GM19463 (cell line): ENCODE results near the gene BCL11B.
"Not testable (repeated sequence)": the region's sequence is repeated elsewhere in the genome, so short reads cannot be mapped to it uniquely, and the experiment has no call there.

Experiments
- ATAC-seq: cut with Tn5 transposase; IDR thresholded peaks from one replicate; pipeline ENCODE4 v1.9.1; 2021; ENCODE audit warnings: mild to moderate bottlenecking, moderate library complexity; ENCODE audit not compliant: unreplicated experiment

The BCL11B gene

DNA sequence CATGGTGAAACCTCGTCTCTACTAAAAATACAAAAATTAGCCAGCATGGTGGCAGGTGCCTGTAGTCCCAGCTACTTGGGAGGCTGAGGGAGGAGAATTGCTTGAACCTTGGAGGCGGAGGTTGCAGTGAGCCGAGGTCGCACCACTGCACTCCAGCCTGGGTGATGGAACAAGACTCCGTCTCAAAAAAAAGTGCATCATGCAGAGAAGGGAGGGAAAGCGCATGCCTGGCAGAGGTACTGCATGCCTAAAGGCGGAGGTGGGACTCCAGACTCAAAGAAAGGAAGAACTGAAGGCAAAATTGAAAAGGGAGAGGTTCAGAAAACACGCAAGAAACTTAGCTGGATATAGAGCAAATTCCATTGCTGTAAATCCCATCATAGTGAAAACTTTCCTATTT lies 85.7 kb downstream of the BCL11B start:
- not testable (repeated sequence) for ATAC-seq

DNA sequence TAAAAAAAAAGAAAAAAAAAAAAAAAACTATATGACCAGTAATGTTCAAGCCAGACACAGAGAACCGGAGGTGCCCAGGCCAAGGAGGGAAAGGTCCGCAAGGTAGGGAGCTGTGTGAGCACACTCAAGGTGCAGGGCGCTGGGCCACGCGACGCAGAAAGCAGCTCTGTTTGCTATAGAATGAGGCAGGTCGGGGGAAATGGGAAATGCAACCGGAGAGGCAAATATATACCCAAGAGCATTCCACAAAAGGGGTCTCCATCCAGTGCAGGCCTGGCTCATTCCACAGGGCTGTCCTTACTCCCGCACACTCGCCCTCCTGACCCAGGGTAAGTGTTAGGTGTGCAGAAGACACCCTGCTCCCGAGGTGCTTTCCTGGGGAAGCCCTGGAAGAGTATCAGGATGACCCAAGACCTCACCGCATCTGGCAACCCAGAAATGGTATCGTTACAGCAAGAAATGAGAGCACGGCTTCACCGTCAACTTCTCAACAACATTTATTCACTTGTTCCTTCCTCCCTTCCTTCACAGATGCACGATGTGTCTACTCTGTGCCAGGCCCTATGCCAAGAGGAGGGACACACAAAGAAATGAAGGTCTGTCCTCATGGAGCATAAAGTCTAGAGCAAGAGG lies 86.4 kb downstream of the BCL11B start:
- ATAC-seq = no peak

DNA sequence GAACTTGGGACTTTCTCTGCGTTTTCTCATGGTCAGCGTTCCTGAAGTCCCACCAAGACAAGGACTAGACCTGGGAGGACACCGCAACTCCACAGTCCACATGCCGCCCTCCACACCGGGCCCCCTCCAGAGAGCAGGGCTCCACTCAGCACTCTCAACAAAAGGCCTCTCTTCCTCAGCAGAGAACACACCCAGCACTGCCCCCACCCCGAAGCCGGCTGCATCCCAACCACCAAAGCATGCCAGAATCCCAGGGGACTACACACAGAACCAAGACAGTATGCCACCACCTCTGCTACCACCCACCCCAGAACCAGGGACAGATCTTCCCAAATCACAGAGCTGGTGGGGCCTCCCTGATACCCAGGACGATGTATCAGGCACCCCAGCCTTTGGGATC lies 88.3 kb downstream of the BCL11B start:
- no peak for ATAC-seq

DNA sequence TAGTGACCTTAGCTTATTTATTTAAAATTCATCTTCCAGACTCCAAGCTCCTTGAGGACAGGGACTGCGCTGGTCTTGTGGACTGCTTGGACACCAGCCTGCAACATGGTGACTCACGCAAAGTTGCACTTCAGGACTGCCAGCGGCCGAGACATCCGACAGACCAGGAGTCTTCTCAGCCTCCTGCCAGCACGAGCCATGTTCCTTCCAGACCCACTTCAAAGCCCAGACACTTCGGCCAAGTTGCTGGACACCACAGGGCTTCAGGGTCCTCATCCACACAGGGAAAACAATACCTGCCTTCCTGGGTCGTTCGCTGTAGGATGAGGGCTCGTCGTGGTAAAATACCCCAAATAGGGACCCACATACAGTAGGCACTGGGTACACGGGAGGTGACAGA lies 88.7 kb downstream of the BCL11B start:
- no peak for ATAC-seq

DNA sequence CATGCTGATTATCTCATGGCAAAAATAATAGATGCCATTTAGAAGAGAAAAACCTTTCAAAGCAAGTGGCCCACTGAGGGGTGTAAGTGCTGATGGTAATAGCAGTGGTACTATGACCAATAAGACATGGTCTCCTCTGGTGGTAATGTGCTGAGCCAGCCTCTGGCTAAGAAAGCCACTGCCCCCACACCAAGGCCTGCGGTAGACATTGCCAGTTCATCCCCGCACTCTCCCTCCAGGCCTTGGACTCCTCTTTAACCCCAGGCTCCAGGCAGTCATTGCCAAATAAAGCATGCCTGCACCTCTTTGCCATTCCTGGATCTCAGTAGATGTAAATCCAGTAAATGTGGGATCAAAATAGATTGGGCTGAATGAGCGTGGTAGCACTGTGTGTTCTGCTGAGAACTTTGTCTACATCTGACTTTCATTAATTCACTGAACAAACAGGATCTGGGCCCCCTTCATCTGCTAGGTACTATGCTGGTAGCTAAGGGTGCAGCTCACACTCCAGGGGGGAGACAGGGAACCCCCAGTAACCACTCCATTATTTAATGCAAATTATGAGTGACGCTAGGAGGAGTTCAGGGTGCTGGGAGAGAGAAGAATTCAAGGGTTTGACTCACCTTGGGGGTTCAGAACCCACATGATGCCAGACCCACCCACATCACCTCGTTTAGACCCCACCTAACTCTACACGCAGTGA lies 89.3 kb downstream of the BCL11B start:
- no peak for ATAC-seq

DNA sequence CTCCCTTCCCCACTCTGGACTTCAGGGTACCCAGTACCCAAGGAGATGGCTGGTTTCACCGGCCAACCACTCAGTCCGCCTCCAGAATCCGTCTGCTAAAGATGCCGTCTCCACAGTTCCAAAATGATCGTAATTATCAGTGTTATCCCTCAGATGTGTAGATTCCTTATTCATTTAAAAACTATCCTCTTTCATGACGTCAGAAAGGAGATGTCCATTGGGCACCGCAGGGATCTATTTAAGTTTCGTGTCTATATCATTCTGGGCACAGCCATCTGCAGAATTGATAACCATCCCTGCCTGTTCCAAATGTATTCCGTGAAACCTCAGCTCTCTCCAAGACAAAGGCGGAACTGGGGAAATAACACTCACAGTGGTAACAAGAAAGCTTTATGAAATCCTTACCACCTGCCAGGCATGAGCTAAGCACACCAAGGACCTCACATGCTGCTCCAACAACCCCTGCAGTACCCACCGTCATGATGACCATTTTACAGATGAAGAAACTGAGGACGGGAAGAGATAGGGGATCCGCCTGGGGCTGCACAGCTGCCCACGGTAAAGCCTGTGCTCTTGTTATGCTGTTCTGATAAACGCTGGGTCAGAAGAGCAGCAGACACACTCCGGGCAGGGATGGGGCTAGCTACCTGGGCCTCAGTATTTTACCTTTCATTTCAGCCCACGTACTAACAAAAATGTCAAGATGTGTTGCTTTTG lies 90.0 kb downstream of the BCL11B start:
- no peak for ATAC-seq

DNA sequence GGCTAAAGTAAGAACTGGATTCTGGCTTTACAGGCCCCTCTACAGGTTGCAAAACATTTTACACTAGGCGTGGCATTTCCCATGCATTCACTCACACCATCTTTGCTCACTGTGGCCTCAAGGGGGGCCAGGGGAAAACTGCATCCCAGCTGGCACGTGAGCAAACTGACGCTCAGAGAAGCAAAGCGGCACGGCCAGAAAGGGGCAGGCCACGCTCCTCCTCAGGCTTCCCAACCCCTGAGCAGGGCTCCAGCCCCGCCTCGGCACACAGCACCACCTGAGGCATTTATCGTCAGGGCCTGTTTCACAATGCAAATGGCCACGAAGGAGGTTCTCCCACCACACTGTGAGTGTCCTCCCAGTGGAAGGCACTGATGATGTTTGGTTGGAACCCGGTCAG lies 90.8 kb downstream of the BCL11B start:
- ATAC-seq = no peak

DNA sequence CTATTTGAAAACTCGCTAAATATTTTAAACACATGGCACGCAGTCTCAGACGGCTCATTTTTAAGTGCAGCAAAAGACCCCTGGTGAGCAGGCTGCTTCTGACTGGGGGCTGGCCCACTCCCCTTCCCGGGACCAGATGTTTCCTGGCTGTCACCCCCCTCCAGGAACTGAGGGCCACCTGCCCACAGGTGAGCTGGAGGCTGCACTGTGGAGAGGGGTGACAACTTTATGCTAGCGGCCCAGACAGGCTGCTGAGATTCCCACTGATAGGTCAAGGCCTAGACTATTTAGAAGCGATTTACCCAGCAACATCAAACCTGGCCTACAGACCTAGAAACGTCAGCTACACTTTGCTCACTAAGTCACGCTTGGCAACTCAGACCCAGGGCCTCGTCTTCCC lies 92.1 kb downstream of the BCL11B start:
- no peak for ATAC-seq

DNA sequence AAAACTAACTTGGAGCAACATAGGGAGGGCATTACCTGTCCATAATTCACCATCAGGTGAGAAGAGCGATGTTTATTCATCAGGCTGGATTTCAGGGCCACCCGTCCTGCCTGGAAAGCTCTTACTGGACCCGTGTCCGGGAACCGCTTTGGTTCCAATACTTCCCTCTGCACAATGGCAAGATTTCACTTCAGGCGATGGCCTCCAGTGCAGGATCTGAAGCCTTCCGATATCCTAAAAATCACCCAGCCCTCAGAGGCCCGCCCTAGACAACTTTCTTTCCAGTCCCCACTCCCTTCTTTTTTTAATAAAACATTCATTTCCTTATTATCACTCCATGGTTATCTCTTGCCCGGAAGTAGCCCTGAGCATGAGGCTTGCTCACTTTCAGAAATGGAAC lies 92.5 kb downstream of the BCL11B start:
- ATAC-seq = no peak

DNA sequence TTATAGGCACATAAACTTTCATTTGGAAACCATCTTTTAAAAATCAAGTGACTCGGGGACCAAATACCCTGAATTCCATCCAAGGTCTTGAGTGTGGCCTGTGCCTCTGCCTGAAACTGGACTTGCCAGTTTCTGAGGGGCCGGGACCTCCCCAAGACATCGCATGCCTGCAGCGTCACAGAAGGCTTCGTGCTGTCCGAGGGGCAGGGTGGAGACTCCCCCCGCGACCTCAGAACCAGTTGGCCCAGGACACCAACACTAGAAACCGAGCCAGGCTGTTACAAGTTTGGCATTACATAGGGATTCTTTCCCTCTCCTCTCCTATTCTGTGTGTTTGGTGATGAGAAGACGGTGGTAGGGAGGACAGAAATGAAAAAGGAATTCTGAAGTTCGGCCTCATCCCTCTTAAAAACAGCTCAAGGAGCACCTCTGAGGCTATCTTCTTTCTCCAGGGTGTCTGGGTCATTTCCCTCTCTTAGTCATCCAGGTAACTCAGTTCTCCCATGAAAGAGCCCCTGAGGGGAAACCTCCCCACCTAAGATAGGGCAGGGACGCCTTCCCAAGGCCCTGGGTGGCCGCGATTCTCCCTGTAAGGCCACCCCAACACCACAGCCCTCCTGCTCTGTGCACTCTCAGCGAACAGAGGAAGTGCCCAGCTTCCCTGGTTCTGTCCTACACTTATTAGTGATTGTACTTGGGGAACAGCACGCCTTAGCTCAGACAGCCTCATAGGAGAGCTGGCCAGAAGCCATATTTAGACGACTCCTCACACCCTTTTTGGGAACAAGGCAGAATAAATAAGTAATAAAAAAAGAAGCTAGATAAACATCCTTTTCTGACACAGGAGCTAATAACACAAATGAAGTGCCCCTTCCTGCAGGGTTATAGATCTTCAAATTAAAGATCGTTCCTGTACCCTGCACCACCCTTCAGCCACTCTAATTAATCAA lies 93.8 kb downstream of the BCL11B start:
- ATAC-seq = no peak

DNA sequence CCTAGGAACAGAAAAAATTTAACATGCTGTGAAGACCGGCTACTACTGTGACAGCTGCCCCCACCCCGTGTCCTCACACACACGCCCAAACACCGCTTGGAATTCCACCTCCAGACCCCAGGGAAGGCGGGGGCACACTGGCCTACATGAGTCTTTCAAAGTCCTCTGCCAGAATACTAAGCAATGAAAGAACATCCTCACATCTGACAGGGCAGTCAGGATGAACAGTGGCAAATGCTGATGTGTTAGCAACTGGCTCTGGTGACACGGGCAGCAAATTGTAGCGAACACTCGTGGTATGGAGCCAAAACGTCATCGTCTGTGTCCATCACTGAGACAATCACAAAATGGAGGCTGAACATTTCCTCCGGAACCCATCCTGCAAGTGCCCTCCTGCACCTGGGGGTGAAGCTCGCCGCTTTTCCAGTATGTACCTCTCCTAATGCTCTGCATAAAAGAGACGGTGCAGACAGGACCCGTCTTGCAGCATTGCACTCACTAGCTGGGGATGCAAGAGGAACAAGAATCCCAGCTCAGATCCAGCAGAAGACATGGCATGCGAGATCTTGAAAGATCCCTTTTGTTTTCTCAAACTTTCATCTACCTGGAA lies 94.8 kb downstream of the BCL11B start:
- no peak for ATAC-seq

DNA sequence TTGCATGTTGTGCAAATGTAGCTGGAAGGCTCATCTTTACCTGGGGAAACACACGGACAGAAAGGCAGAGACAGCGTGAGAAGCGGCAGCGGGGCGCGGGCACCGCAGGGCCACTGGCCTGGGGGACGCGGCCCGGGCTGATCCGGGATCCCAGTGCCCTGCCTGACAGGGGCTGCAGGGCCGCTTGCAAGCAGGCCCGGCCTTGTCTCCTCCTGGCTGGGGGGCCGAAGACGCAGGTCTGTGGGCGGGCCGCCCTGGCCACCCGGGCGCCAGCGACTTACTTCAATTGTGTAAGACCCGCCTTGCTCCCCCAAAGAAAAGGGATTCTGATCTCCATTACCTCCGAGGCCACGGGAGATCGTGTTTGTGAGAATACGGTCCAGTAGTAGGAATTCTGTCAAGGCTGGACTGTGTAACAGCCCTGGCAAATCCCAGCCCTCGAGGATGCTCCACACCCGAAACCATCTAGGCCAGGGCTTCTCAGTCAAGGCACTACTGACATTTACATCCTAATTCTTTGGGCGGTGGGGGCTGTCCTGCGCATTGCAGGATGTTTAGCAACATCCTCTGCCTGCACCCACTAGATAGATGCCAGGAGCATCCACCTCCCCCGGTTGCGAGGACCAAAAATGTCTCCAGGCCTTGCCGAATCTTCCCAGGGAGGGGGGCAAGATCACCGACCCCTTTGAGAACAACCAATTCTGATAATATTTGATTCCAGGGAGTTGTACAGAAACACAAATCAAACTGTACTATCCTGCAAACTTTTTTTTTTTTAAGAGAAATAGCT lies 95.6 kb downstream of the BCL11B start:
- no peak for ATAC-seq

DNA sequence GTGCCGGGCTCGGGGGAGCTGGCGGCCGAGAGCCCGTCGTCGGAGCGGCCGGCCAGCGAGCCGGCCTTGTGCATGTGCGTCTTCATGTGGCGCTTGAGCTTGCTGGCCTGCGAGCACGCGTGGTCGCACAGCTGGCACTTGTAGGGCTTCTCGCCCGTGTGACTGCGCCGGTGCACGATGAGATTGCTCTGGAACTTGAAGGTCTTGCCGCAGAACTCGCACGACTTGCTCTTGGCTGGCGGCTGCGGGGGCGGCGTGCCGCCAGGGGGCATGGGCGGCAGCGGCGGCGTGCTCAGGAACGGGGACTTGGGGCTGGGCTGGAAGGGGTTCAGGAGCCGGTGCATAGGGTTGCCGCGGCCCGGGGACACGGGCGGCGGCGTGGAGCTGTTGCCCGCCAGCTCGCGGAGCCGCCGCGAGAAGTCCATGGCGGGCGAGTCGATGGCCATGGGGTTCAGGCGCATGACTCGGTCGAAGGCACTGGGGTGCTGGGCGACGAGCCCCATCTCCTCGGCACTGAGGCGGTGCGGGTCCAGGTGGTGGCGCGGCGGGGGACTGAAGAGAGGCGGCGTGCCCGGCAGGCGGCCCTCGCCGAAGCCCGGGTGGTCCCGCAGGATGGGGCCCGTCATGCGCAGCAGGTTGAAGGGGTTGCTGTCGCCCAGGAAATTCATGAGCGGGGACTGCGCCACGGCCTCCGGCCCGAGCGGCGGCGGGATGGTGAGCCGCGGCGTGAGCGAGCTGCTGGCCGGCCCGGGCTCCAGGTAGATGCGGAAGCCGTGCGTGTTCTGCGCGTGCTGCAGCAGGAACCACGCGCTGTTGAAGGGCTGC lies 96.5 kb downstream of the BCL11B start:
- no peak for ATAC-seq

DNA sequence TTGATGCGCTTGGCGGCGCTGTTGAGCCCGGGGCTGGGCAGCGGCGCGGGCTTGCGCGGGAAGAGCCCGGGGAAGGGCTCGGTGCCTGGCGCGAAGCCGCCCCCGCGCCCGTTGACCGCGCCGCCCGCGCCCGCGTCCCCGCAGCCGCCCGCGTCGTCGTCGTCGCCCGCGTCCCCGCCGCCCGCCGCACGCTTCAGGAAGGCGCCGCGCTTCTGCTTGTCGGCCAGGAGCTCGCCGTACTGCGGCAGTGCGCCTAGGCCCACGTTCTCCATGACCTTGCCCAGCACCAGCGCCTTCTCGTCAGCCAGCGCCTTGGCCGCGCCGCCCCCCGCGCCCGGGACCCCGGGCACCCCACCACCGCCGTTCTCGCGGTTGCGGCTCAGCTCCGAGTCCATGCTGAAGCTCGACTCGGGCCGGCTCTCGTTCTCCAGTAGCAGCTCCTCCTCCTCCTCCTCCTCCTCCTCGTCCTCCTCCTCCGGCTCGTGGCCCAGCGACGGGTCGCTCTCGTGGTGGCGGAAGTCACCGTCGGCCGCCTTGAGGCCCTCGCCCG lies 97.2 kb downstream of the BCL11B start:
- ATAC-seq = no peak

DNA sequence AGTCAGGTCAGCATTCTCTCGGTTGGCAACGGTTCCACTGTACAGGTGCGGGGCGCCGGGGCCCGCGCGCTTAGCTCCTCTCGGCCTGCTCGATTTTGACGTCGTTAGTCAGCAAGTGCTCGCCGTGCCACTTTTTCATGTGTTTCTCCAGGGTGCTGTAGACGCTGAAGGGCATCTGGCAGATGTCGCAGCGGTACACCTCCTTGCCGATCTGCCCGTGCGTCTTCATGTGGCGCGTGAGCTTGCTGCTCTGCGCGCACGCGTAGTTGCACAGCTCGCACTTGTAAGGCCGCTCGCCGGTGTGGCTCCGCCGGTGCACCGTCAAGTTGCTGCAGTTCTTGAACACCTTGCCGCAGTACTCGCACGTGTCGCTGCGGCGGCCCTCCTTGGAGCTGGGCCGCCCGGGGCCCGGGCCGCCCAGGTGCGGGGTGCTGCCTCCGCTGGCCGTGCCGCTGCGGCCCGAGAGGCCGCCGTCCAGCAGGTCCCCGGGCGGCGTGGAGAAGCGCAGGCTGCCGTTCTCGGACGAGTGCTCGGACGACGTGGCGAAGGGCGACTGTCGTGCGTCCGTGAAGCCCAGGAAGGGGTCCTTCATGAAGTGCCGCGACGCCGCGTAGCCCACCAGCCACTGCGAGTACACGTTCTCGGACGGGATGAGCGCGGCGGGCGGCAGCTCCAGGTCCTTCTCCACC lies 97.8 kb downstream of the BCL11B start:
- ATAC-seq = no peak

DNA sequence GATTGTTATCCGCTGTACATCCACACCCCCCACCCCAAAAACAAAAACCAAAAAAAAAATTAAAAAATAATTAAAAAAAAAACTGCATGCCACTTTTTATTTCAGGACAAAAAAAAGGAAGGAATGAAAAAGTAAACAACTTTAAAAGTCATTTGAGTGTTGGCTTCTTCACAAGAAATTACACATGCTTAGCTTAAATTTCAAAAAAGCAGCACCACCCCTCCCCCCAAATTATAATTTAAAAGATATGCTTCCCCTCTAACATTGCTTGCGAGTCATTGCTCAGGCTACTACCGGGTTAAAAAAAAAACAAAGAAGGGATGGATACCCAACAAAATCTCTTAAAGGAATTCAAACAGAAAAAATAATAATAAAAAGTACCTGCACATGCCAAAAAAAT lies 98.5 kb downstream of the BCL11B start:
- ATAC-seq = no peak

DNA sequence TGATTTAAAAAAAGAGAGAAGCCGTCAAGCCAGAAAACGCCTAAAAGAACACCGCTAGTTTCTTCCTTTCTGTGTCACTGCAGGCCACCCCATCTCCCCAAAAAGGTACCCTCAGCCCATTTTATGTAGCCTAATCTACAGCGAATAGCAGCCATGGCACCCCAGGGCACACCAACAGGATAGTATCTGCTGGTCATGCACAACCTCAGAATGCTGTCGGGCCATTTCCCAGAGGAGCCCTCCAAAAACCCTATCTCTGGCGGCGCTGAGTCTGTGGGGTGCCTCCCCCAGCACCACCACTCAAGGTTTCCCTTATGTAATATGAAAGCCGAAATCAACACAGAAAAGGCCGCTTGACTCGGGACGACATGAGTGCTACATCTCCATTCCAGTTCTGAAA lies 98.9 kb downstream of the BCL11B start:
- ATAC-seq = no peak

DNA sequence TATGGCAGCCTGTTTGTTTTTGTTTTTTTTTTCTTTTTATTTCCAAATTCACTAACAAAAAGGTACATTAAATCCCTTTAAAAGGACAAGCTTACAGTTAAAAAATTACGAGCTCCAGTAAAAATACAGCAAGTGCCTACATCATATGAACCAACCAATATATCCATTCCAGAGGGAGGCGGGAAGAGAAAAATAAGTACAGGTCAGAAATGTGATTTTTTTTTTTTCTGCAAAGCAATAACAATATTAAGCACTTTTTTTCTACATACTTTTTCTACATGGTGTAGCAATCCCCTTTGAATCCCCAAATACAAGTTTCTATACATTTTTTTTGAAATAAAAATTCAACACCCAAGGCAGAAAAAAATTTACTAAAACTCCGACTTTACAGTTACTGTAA lies 100.6 kb downstream of the BCL11B start:
- no peak for ATAC-seq
